GM12875 (cell line): ENCODE data around the gene CADPS2.

Source experiments
- H3K4me3 ChIP-seq: one replicate; pipeline ENCODE4 v1.5.1; 2011; ENCODE audit warnings: low read depth, low read length, control low read depth
- TF ChIP-seq, protein P1 (sequence below): IDR thresholded peaks from 2 replicates; pipeline ENCODE4 v1.5.1; 2011; ENCODE audit warnings: low read depth, mild to moderate bottlenecking, control low read depth, inconsistent platforms, low read length, moderate library complexity, borderline replicate concordance; ENCODE audit not compliant: insufficient read depth

The CADPS2 gene

DNA sequence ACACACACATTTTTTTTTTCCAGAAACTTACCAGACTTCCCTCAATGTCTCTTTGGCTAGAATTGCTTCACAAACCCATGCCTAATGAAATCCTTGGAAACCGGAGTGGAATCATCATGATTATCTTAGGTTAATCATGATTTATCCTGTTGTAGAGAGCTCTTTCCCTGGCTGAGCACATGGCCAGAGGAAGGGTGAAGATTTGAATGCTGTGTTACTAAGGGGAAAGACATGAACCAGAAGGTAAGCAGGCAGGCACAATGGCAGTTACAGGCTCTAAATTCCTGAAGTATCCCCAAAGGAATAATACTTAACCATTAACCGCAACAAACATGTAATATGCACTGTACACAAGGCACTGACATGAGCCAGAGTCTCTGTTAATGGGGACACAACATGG, 179.4 kb downstream of the CADPS2 start:
- H3K4me3 ChIP-seq: no peak overlapping the region
- TF ChIP-seq, protein P1, sequence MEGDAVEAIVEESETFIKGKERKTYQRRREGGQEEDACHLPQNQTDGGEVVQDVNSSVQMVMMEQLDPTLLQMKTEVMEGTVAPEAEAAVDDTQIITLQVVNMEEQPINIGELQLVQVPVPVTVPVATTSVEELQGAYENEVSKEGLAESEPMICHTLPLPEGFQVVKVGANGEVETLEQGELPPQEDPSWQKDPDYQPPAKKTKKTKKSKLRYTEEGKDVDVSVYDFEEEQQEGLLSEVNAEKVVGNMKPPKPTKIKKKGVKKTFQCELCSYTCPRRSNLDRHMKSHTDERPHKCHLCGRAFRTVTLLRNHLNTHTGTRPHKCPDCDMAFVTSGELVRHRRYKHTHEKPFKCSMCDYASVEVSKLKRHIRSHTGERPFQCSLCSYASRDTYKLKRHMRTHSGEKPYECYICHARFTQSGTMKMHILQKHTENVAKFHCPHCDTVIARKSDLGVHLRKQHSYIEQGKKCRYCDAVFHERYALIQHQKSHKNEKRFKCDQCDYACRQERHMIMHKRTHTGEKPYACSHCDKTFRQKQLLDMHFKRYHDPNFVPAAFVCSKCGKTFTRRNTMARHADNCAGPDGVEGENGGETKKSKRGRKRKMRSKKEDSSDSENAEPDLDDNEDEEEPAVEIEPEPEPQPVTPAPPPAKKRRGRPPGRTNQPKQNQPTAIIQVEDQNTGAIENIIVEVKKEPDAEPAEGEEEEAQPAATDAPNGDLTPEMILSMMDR: no peak

DNA sequence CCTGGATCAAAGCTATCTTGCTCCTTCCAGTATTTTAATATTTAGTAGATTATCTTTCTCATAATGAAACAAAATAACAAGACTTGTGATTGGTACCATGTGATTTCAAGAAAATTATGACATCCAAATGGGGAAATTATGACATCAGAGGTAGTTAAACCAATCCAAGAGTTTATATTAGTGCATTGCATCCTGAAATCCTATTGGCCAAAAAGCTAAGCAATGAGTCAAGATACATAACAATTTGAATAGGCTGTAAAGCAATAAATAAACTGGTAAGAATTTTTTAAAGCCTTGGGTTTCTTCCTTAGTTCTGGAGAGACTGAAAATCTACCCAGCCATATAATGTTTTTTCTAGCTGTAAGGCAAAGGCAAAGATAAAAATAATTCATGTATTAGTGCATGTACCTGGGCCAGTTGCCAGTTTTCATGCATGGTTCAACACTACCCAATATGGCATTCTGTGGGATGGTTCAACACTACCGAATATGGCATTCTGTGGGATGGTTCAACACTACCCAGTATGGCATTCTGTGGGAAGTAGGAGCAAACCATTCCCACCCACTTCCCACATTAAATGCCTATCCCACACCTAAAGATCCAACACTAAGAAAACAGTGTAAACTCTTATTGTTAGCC, 183.3 kb downstream of the CADPS2 start, which contains the start of gene RNF148:
RNF148 (minus strand) TSS at position 51 of the 639 bp plus-strand sequence. CDS start 172 bp downstream, outside the sequence.
- H3K4me3 ChIP-seq: no peak within 1 kb of the TSS
- TF ChIP-seq, protein P1: no peak

DNA sequence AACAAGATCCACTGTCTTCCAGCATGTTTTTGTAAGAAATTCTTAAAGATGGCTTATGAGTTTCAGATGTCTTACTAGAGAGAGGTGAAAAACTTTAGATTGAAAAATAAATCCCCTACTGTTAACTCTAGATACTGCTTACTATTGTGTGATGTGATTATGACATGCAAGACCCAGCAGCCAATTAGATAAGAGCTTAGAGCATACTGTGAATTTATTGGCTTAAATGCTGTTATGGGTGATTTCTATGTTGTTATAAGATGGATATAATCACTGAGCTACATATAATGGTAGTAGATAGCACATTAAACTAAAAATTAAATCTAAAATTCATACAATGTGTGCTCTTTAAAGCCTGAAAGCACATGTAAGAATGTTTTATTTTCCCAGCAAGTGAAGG, 187.2 kb downstream of the CADPS2 start, which contains the start of gene RNF133:
RNF133 (minus strand) TSS at position 101 of the 400 bp plus-strand sequence. CDS start 199 bp downstream, outside the sequence.
- TF ChIP-seq, protein P1: no peak

DNA sequence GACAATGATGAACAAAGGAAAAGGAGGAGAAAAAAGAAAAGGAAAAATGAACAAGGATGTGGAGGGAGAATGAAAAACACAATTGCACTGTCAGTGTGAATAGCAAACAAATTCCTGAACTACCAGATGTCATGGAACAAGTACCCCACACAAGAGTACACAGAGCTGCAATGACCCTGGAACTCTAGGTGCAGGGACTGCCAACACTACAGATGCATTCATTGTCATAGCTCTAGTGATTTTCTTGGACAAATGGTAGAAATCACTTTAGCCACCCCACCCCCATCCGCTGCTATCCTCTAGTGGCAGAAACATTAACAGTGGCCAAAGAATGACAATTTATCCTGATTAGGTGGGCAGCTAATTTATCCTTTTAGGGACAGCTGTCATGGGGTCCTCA, 190.4 kb downstream of the CADPS2 start:
- TF ChIP-seq, protein P1: no peak
- no peak overlapping the region for H3K4me3 ChIP-seq

More for the DNA sequence above, 187.2 kb downstream of the CADPS2 start, which contains the start of gene RNF133:
- H3K4me3 ChIP-seq: no peak within 1 kb of the TSS

DNA sequence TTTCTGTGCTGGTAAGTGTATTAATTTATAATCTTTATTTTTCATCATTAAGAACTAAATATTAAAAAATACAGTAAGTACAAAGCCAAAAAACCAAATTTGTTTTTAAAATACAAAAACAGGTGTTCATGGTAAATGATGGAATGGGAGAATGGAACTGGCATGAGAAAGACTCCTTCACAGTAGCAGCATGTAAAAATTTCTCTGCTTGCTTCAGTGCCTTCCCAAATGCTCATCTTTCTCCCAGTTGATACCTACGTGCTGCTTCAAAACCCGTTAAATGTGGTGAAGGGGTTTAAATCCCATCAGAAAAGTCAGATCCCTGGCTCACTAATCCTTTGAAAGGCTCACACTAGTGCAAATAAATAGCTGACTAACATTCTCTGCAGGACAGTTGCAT, 191.6 kb downstream of the CADPS2 start:
- TF ChIP-seq, protein P1: no peak

DNA sequence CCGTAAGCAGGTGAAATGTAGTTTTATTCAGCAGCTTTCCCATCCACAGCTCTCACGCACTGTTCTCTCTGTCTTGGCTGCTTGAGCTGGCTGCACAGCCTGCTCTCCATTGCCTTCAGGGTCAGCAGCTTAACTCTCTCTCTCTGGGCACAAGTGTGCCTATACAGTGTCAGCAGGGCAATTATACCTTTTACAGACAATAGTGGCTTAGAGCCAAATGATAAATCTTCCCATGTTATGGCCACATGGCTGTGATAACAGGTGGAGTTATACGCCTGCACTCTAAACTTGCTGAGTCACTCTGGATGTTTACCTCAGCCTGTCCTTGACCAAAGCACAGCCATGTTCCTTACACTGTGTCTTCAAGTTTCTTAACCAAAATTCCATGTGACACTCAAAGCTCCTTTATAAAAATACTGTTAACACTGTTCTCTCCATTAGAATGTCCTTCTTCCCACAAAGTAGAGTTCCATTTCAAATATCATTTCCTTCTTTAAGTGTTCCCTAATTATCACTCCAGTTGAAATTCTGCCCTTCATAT, 193.4 kb downstream of the CADPS2 start:
- TF ChIP-seq, protein P1: no peak

More for the DNA sequence above, 191.6 kb downstream of the CADPS2 start:
- H3K4me3 ChIP-seq: no peak overlapping the region

More for the DNA sequence above, 193.4 kb downstream of the CADPS2 start:
- no peak overlapping the region for H3K4me3 ChIP-seq
